ENCODE measurements around the gene DLG4. TPM values are rescaled to one million over a fixed set of nuclear protein-coding genes. Genes with fewer than 3 reads are reported as not detected.

The DLG4 gene
- total and polyA plus RNA-seq, 10 donors = 3.0 to 38.5 (median 23.5) TPM

GRCh38 chr17:7191571-7192270, 27.9 kb downstream of the DLG4 start:
- Histone ChIP-seq H3K27me3 (replicated peaks in 1 of 7) (no peaks in the 10 kb centered on the region), H3K4me1 (peaks cover 0 to 10% (median 0%) of the 10 kb centered on the region in 6 donors), H3K27ac (no peak overlapping the region), H3K4me3 (no peak overlapping the region), H3K9me3 (no peaks in the 10 kb centered on the region), H3K36me3 (peaks cover 0 to 68% (median 26%) of the 10 kb centered on the region in 6 donors)
- TF ChIP-seq, protein P1, sequence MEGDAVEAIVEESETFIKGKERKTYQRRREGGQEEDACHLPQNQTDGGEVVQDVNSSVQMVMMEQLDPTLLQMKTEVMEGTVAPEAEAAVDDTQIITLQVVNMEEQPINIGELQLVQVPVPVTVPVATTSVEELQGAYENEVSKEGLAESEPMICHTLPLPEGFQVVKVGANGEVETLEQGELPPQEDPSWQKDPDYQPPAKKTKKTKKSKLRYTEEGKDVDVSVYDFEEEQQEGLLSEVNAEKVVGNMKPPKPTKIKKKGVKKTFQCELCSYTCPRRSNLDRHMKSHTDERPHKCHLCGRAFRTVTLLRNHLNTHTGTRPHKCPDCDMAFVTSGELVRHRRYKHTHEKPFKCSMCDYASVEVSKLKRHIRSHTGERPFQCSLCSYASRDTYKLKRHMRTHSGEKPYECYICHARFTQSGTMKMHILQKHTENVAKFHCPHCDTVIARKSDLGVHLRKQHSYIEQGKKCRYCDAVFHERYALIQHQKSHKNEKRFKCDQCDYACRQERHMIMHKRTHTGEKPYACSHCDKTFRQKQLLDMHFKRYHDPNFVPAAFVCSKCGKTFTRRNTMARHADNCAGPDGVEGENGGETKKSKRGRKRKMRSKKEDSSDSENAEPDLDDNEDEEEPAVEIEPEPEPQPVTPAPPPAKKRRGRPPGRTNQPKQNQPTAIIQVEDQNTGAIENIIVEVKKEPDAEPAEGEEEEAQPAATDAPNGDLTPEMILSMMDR (IDR thresholded peaks at IDR 0.05 in 8 of 11, conservative IDR thresholded peaks at IDR 0.05 in 3 of 11) = no peak
- TF ChIP-seq POLR2A (IDR thresholded peaks at IDR 0.05) (no peak), POLR2AphosphoS5 (IDR thresholded peaks at IDR 0.05) (no peak)
- intact Hi-C loops (cut with DNase I; ENCODE audit: low total_unique reads) = no loop called here
- DNase-seq = no peak
- WGBS, 5 donors = 71 to 86% (median 81%) methylated on average over 26 of the region's 26 CpGs

- WGBS, 5 donors = 92 to 99% (median 95%) methylated on average over 10 to 12 of the region's 12 CpGs
- Histone ChIP-seq H3K27ac (no peak overlapping the region), H3K36me3 (peaks cover 0 to 62% (median 20%) of the 10 kb centered on the region in 6 donors), H3K4me1 (peaks cover 0 to 13% (median 2%) of the 10 kb centered on the region in 6 donors), H3K4me3 (no peak overlapping the region), H3K9me3 (no peaks in the 10 kb centered on the region), H3K27me3 (replicated peaks in 1 of 7) (no peaks in the 10 kb centered on the region)
- DNase-seq = no peak
- TF ChIP-seq POLR2AphosphoS5 (IDR thresholded peaks at IDR 0.05) (no peak), POLR2A (IDR thresholded peaks at IDR 0.05) (no peak)
- TF ChIP-seq, protein P1 (IDR thresholded peaks at IDR 0.05 in 8 of 11, conservative IDR thresholded peaks at IDR 0.05 in 3 of 11) = no peak
- intact Hi-C loops (cut with DNase I; ENCODE audit: low total_unique reads) = no loop called here
Measured at GRCh38 chr17:7191069-7191468, 28.6 kb downstream of the DLG4 start.

DNA sequence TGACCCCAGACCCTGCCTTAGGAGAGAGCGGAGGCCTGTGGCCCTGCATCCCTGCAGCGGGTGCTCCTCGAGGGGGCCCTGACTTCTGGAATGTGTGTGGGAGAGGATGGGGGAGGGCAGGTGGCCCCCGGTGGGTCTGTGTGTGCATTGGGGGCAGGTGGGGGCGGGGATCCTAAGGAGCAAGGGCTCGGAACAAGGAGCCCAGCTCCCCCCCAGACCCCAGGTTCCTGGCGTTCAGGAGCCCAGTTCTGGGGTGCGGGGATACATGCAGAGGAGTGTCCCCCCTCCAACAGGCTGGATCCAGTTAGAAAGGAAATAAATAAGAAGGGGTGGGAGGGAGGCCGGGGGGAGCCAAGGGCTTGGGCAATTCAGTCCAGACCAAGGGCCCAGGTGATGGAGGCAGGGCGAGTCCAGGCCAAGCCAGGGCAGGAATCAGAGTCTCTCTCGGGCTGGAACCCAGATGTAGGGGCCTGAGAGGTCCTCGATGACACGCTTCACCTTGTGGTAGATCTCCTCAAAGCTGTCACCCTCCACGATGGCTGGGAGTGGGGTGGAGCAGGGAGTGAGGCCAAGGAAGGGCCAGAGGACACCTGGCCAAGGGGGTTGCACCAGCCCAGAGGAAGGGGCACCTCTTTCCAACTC, 29.2 kb downstream of the DLG4 start:
- intact Hi-C loops (cut with DNase I; ENCODE audit: low total_unique reads) = no loop called here
- no peak overlapping the region for H3K27ac ChIP-seq
- no peak overlapping the region for H3K4me3 ChIP-seq
- TF ChIP-seq POLR2A (IDR thresholded peaks at IDR 0.05) = no peak
- TF ChIP-seq POLR2AphosphoS5 (IDR thresholded peaks at IDR 0.05) = no peak
- TF ChIP-seq, protein P1 (IDR thresholded peaks at IDR 0.05 in 8 of 11, conservative IDR thresholded peaks at IDR 0.05 in 3 of 11) = no peak
- peaks cover 0 to 55% (median 14%) of the 10 kb centered on the region in 6 donors for H3K36me3 ChIP-seq
- WGBS, 5 donors = 78 to 92% (median 89%) methylated on average over 10 to 14 of the region's 14 CpGs
- H3K4me1 ChIP-seq = peaks cover 0 to 13% (median 2%) of the 10 kb centered on the region in 6 donors
- H3K9me3 ChIP-seq = no peaks in the 10 kb centered on the region
- no peak for DNase-seq
- H3K27me3 ChIP-seq (replicated peaks in 1 of 7) = no peaks in the 10 kb centered on the region

GRCh38 chr17:7186241-7186640, 33.4 kb downstream of the DLG4 start:
- Histone ChIP-seq H3K9me3 (no peaks in the 10 kb centered on the region), H3K36me3 (peaks cover 0 to 13% (median 0%) of the 10 kb centered on the region in 6 donors), H3K4me1 (peaks cover 0 to 5% (median 0%) of the 10 kb centered on the region in 6 donors), H3K27me3 (replicated peaks in 1 of 7) (no peaks in the 10 kb centered on the region), H3K27ac (no peak overlapping the region), H3K4me3 (no peak overlapping the region)
- DNase-seq = no peak
- WGBS, 5 donors = 52 to 74% (median 56%) methylated on average over 7 of the region's 7 CpGs
- intact Hi-C loops (cut with DNase I; ENCODE audit: low total_unique reads) = no loop called here
- TF ChIP-seq, protein P1 (IDR thresholded peaks at IDR 0.05 in 8 of 11, conservative IDR thresholded peaks at IDR 0.05 in 3 of 11) = no peak
- TF ChIP-seq POLR2AphosphoS5 (IDR thresholded peaks at IDR 0.05) (no peak), POLR2A (IDR thresholded peaks at IDR 0.05) (no peak)
